CD4-positive, alpha-beta T cell treated with Interferon gamma for 1 hour (primary cell): ENCODE results near the gene PLXNA1.

ENCODE experiments used
- DNase-seq: peaks from one replicate; pipeline ENCODE4 v3.0.0-alpha.2; 2020

Gene PLXNA1

GRCh38 chr3:127025456-127025855 lies 42.5 kb downstream of the PLXNA1 start:
- no peak for DNase-seq

DNA sequence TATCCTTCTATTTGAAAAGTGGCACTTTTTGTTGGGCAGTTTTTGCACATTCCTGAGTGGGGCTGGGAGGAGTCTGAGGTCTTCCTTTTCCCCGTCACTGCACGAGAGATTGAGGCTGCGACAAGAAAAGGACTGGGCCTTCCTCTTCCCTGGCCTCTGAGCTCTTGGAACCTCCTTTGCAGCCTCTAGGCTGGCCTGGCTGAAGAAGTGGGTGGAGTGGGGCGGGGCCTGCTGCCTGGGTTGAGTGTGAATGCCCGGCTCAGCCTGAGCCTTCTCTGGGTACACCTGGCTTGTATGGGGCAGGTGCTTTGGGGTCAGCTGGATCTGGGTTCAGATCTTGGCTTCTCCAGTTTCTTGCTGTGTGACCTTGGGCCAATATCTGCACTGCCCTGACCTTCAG lies 43.1 kb downstream of the PLXNA1 start:
- no peak for DNase-seq

DNA sequence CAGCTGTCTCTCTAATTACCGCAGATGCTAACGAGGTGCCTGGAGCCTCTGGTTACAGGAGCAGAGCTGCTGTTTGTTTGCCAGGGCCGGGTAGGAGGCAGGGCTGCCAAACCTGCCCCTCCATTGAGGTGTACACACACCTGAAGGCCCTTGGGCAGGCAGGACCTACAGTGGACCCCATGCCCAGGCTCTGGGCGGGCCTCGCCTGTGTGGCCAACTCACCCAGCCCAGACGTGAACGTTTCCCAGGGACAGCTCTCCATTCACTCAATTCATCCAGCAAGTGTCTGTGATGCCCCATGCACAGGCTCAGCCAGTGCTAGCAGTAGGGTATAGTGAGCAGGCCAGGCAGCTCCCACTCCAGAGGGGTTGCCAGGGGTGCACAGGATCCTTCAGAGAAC lies 43.7 kb downstream of the PLXNA1 start:
- no peak for DNase-seq

DNA sequence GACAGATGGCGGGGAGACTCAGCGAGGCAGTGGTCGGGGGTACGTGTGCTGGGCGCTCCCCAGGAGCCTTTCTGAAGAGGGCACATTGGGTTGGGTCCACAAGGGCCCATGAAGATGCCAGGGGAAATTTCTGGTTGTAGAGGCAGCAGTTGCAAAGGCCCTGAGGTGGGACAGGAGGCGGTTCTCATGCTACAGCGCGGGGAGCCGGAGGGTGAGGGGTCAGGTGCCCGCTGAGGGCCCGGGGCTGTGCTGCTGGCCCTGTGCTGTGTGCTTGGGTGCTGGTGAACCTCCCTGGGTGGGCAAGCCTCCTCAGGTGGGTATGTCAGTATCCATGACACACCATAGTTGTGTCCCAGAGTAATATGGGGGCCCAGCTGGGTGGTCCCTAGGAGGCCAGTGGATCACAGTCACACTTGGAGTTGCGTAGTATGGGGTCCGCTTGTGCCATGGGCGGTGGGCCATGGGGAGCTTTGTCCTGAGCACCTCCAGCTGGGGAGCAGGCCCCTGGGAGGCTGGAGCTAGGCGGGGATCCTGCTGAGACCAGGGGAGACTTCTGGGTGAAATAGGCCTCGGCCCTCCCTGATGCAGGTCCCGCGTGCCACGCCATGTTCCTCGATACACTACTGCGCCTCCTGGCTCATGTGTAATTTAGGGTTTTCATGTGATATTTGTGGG lies 44.3 kb downstream of the PLXNA1 start:
- DNase-seq: no peak

- no peak for DNase-seq
Measured at GRCh38 chr3:127027811-127028548, 45.1 kb downstream of the PLXNA1 start.

DNA sequence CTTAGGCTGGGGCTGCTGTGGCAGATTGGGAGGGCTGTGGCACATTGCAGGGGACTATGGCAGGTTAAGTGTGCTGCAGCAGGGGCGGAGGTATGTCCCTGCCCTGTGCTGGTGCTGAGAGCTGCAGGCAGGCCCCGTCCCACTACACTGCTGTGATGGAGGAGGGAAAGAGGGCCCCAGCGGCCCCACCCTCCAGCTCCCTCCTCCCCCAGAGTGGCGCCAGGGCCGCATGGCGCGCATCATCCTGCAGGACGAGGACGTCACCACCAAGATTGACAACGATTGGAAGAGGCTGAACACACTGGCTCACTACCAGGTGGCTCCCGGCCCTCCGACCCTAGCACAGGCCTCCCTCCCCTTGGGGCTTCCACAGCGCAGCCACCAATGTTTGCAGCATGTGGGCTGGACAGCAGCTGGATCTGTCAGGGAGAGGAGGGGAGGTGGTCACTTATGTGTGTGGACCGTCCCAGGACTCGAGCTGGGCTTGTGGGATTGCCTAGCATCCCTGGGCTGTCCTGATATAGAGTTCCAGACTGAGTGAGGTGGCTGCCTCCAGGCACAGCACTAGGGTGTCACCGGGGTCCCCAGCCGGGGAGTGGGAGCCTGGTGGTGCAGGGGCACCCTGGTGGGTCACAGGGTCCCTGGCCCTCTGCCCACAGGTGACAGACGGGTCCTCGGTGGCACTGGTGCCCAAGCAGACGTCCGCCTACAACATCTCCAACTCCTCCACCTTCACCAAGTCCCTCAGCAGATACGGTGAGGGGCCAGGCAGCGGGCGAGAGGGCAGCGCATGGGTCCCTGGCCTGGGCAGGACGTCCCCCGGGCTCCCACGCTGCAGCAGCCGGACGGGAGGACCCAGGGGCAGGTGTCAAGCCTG lies 46.1 kb downstream of the PLXNA1 start:
- DNase-seq: no peak

- DNase-seq: no peak
Measured at GRCh38 chr3:127029658-127030507, 47.0 kb downstream of the PLXNA1 start.

DNA sequence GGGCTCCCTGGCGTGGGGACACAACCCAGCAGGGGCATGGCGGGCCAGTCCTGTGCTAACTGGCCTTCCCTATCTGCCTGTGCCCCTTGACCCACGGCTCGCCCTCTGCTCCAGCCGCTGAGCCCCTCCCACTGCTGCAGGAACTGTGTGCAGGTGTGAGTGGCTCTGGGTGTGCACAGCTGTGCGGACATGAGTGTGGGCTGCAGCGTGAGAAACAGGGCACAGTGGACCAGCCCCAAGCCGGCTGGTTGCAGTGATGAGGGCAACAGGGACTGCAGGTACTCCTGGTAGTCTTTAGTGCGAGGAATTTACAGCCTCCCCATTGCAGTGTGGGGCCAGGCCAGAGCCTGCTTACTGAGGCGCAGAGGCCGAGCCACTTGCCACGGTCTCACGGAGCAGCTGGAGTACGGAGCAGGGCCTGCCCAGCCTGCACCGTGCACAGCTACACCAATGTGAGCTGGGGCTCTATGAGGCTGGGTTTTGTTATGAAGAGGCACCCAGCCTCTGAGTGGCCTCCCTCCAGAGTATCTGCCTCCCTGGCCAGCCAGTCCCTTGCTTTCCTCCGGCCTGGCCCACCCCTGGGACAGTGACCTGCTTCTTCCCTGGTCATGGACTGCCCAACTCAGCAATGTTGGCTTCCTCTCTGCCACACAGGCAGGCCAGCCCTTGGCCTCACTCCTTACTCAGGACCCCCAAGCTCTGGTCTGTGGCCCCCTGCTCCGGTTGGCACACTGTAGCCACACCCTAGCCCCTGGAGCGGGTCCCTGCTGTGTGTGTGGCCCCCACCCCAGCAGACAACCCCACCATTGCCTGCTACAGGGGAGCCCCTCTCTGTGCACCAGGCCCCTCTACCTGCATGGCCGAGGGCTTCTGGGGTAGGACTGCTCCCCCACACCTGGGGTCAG lies 47.8 kb downstream of the PLXNA1 start:
- no peak for DNase-seq

DNA sequence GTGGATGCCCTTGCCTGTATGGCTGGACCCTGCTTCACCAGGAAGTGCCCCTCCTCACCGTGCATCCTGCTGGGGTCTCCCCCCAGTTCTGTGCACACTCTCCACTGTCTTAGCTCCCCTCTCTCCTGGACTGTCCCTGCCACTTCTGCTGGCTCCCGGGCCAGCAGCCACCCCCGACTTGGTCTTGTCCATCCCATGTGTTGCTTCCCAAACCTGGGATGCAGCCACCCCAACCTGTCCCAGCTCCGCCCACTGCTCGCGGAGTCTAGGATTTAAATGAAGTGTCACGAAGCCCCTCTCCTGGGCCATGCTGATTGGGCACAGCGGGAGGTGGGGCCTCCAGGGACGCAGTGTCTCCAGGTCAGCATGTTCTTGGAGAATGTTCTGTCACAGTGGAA lies 48.5 kb downstream of the PLXNA1 start:
- no peak for DNase-seq

DNA sequence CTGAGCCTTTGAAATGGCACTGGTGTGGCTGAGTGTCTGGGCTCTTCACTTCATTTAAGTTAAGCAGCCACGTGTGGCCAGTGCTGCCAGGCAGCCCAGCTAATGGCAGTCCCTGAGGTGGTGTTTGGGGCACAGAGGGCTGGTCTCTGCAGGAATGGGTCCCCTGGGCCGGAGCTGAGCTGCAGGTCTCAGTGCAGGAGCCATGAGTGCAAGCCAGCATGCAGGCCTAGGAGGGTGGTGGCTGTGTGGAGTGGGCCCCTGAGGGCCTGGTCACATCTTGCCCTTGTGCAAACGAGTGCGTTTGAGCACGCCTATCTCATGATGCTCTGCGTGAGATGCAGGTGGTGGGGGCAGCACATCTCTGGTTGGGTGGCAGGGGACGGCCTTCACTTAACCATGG lies 48.9 kb downstream of the PLXNA1 start:
- no peak for DNase-seq

DNA sequence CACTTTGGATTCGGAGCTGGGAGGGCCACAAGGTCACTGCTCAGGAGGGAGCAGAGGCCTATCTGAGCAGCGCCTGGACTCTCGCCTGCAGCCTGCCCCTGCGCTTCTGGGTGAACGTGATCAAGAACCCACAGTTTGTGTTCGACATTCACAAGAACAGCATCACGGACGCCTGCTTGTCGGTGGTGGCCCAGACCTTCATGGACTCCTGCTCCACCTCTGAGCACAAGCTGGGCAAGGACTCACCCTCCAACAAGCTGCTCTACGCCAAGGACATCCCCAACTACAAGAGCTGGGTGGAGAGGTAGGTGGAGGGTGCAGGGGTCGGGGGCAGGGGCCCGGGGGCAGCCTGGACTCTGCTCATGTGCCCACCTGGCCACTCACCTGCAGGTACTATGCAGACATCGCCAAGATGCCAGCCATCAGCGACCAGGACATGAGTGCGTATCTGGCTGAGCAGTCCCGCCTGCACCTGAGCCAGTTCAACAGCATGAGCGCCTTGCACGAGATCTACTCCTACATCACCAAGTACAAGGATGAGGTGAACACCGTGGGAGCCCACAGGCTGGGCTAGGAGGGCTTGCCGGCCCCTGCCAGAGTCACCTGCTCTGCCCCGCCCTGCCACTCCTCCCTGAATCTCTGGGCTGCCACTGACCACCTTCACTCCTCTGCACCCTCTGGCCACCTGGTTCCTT lies 49.5 kb downstream of the PLXNA1 start:
- DNase-seq: no peak
